ENCODE measurements around the gene XPNPEP2. TPM values are rescaled to one million over a fixed set of nuclear protein-coding genes. Genes with fewer than 3 reads are reported as not detected.

Gene XPNPEP2
- total and polyA plus RNA-seq, 9 of the 15 experiments (the other 6 are each of a cell fraction or from before 2014, with no cell fraction given): 0.03 to 0.19 (median 0.09) TPM; not detected in 5

- H3K4me1 ChIP-seq (replicated peaks in 1 of 2; ENCODE audit: control insufficient read depth in 2 of 2, insufficient read depth in 2 of 2, low read length in 2 of 2): peaks cover 6 to 11% of the 10 kb centered on the region in 2 experiments; a peak in 4 of 5 replicates
- no peaks in the 10 kb centered on the region for H3K36me3 ChIP-seq (ENCODE audit: control insufficient read depth, insufficient read depth, low read length)
- no peaks in the 10 kb centered on the region for H3K27me3 ChIP-seq (ENCODE audit: control insufficient read depth in 2 of 2, insufficient read depth in 2 of 2, low read length in 2 of 2)
- intact Hi-C loops (cut with micrococcal nuclease) (no loop called here), in situ Hi-C loops (cut with MboI) (no loop called here)
- BruUV-seq (replicated peaks): no TSS peak
- ChIA-PET POLR2A (interaction anchor here (0.5 to 0.6 kb wide), 2 partner anchors 264 to 290 kb away, joined by 3 read pairs; no protein-coding TSS in a partner anchor), CTCF (ENCODE audit: low intra/inter-chr PET ratio) (no interaction called here)
- no peaks in the 10 kb centered on the region for H3K9me1 ChIP-seq (ENCODE audit: control insufficient read depth, insufficient read depth, low read length)
- H4K20me1 ChIP-seq (replicated peaks; ENCODE audit: control insufficient read depth, insufficient read depth, low read length): no peaks in the 10 kb centered on the region
- FAIRE-seq: no peak
- no peak overlapping the region for H3K4me2 ChIP-seq (ENCODE audit: insufficient read depth, low read length)
- H3K9ac ChIP-seq (ENCODE audit: insufficient read depth in 1 of 2, low read depth in 2 of 2, low read length in 2 of 2): no peak overlapping the region
- no peak for DNase-seq (ENCODE audit: extremely low read depth in 1 of 4, low spot score in 3 of 4)
- H3K27ac ChIP-seq (ENCODE audit: extremely low read depth, low read depth, low read length): no peak overlapping the region
- ATAC-seq: no peak
- no peaks in the 10 kb centered on the region for H3K9me3 ChIP-seq (replicated peaks; ENCODE audit: control insufficient read depth, insufficient read depth, low read depth, low read length)
- H3K79me2 ChIP-seq (ENCODE audit: control insufficient read depth, insufficient read depth, low read length): no peaks in the 10 kb centered on the region
- H3K4me3 ChIP-seq: no peak overlapping the region
- H2AFZ ChIP-seq (ENCODE audit: low read depth, low read length): no peak overlapping the region
- TF ChIP-seq TFAP4 (CRISPR knock-in tag; IDR thresholded peaks at IDR 0.05; ENCODE audit: borderline replicate concordance): no peak
- TF ChIP-seq NCOR1 (IDR thresholded peaks at IDR 0.05): no peak
- TF ChIP-seq SMAD1 (IDR thresholded peaks at IDR 0.05; ENCODE audit: low read depth, low read length, partially characterized antibody): no peak
- no peak for TF ChIP-seq ZNF766 (CRISPR knock-in tag; conservative IDR thresholded peaks at IDR 0.05)
- no peak for TF ChIP-seq ZBTB8A (IDR thresholded peaks at IDR 0.05; ENCODE audit: partially characterized antibody)
- TF ChIP-seq BRCA1 (IDR thresholded peaks at IDR 0.05): no peak
- no peak for TF ChIP-seq BRCA1 (CRISPR knock-in tag; IDR thresholded peaks at IDR 0.05)
- no peak for TF ChIP-seq ZNF174 (CRISPR knock-in tag; IDR thresholded peaks at IDR 0.05)
- TF ChIP-seq MAFF (IDR thresholded peaks at IDR 0.05; ENCODE audit: low read length): peak; percentile 54
- TF ChIP-seq ATF7 (IDR thresholded peaks at IDR 0.05): no peak
- TF ChIP-seq PURB (CRISPR knock-in tag; IDR thresholded peaks at IDR 0.05; ENCODE audit: low read depth): no peak
- TF ChIP-seq MAFK (IDR thresholded peaks at IDR 0.05; ENCODE audit: low read length): peak; percentile 36; the same call in 1 of the 2 replicates
- no peak for TF ChIP-seq SRSF7 (optimal IDR thresholded peaks at IDR 0.05; ENCODE audit: low read depth, low read length)
- TF ChIP-seq SP1 (CRISPR knock-in tag; IDR thresholded peaks at IDR 0.05): no peak
- TF ChIP-seq ZNF584 (CRISPR knock-in tag; IDR thresholded peaks at IDR 0.05; ENCODE audit: low read depth): no peak
- no peak for TF ChIP-seq PHB2 (IDR thresholded peaks at IDR 0.05; ENCODE audit: low read depth)
- TF ChIP-seq EZH2 (IDR thresholded peaks at IDR 0.05; ENCODE audit: borderline replicate concordance, low read depth, low read length): no peak
- TF ChIP-seq BRD9 (IDR thresholded peaks at IDR 0.05; ENCODE audit: low read depth, partially characterized antibody): no peak
- TF ChIP-seq ZNF316 (IDR thresholded peaks at IDR 0.05): peak; percentile 89
- TF ChIP-seq SIN3B (IDR thresholded peaks at IDR 0.05; ENCODE audit: low read depth): no peak
- TF ChIP-seq, protein P1, sequence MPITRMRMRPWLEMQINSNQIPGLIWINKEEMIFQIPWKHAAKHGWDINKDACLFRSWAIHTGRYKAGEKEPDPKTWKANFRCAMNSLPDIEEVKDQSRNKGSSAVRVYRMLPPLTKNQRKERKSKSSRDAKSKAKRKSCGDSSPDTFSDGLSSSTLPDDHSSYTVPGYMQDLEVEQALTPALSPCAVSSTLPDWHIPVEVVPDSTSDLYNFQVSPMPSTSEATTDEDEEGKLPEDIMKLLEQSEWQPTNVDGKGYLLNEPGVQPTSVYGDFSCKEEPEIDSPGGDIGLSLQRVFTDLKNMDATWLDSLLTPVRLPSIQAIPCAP (CRISPR knock-in tag; IDR thresholded peaks at IDR 0.05; ENCODE audit: borderline replicate concordance): no peak
- TF ChIP-seq MAFG (tag; conservative IDR thresholded peaks at IDR 0.05): peak; percentile 61
- no peak for TF ChIP-seq ZNF263 (CRISPR knock-in tag; IDR thresholded peaks at IDR 0.05; ENCODE audit: borderline replicate concordance)
- TF ChIP-seq TFAM (CRISPR knock-in tag; conservative IDR thresholded peaks at IDR 0.05): no peak
- TF ChIP-seq MECOM (CRISPR knock-in tag; IDR thresholded peaks at IDR 0.05): no peak
- peak; percentile 82 for TF ChIP-seq C11orf30 (IDR thresholded peaks at IDR 0.05; ENCODE audit: low read depth)
Observed at GRCh38 chrX:129763666-129764065, 24.9 kb downstream of the XPNPEP2 start.

Data from K562 (cell line).